Parathyroid adenoma (tissue), 2 donors: ENCODE measurements around the gene MAP3K7.

Source experiments
- H2AFZ ChIP-seq: fragments of 300-600 bp; sonication (generic); one replicate; pipeline ENCODE4 v1.7.0; 2017; ENCODE audit warnings: antibody characterized with exemption, mild to moderate bottlenecking
- H3K27ac ChIP-seq: fragments of 300-600 bp; sonication (generic); one replicate; pipeline ENCODE4 v1.7.0; 2017
- H3K27me3 ChIP-seq: fragments of 300-600 bp; sonication (generic); one replicate; pipeline ENCODE4 v1.7.0; 2017; ENCODE audit warnings: low read length; ENCODE audit not compliant: control insufficient read depth, insufficient read depth
- H3K36me3 ChIP-seq: fragments of 300-600 bp; sonication (generic); one replicate; pipeline ENCODE4 v1.7.0; 2017; ENCODE audit warnings: low read length; ENCODE audit not compliant: control insufficient read depth, insufficient read depth
- H3K4me1 ChIP-seq: fragments of 300-600 bp; sonication (generic); one replicate; pipeline ENCODE4 v1.7.0; 2017; ENCODE audit warnings: control low read depth
- H3K4me2 ChIP-seq: fragments of 300-600 bp; sonication (generic); one replicate; pipeline ENCODE4 v1.7.0; 2017; ENCODE audit warnings: low read length
- H3K4me3 ChIP-seq: fragments of 300-600 bp; sonication (generic); one replicate; pipeline ENCODE4 v1.7.0; 2017; ENCODE audit warnings: low read depth, low read length
- H3K79me2 ChIP-seq: fragments of 300-600 bp; sonication (generic); one replicate; pipeline ENCODE4 v1.7.0; 2017; ENCODE audit warnings: control low read depth
- H3K9ac ChIP-seq: fragments of 300-600 bp; sonication (generic); one replicate; pipeline ENCODE4 v1.7.0; 2017; ENCODE audit warnings: mild to moderate bottlenecking
- H3K9me3 ChIP-seq: fragments of 300-600 bp; sonication (generic); one replicate; pipeline ENCODE4 v1.7.0; 2017; ENCODE audit warnings: low read length; ENCODE audit not compliant: control insufficient read depth
- CTCF ChIP-seq: fragments of 300-600 bp; sonication (generic); IDR thresholded peaks from one replicate; pipeline ENCODE4 v1.7.0; 2017; ENCODE audit warnings: antibody characterized with exemption, mild to moderate bottlenecking
- donor health status: primary hyperparathyroidism.

The MAP3K7 gene

GRCh38 chr6:90525421-90525820, 61.5 kb downstream of the MAP3K7 start:
- Histone ChIP-seq H2AFZ (no peak overlapping the region), H3K4me2 (no peak overlapping the region), H3K4me1 (no peaks in the 10 kb centered on the region), H3K9me3 (no peaks in the 10 kb centered on the region), H3K79me2 (no peaks in the 10 kb centered on the region), H3K9ac (no peak overlapping the region), H3K36me3 (no peaks in the 10 kb centered on the region), H3K27ac (no peak overlapping the region), H3K4me3 (no peak overlapping the region), H3K27me3 (no peaks in the 10 kb centered on the region)
- no peak for TF ChIP-seq CTCF

GRCh38 chr6:90523779-90524310, 63.0 kb downstream of the MAP3K7 start:
- Histone ChIP-seq H3K27me3 (no peaks in the 10 kb centered on the region), H2AFZ (no peak overlapping the region), H3K27ac (no peak overlapping the region), H3K36me3 (no peaks in the 10 kb centered on the region), H3K4me2 (no peak overlapping the region), H3K4me1 (no peaks in the 10 kb centered on the region), H3K9ac (no peak overlapping the region), H3K9me3 (no peaks in the 10 kb centered on the region), H3K79me2 (no peaks in the 10 kb centered on the region), H3K4me3 (no peak overlapping the region)
- TF ChIP-seq CTCF, result no peak

- no peak for TF ChIP-seq CTCF
- no peak overlapping the region for H3K4me2 ChIP-seq
- no peaks in the 10 kb centered on the region for H3K9me3 ChIP-seq
- no peaks in the 10 kb centered on the region for H3K4me1 ChIP-seq
- H3K36me3 ChIP-seq, result no peaks in the 10 kb centered on the region
- H3K27me3 ChIP-seq, result no peaks in the 10 kb centered on the region
- no peaks in the 10 kb centered on the region for H3K79me2 ChIP-seq
- H2AFZ ChIP-seq, result no peak overlapping the region
- H3K27ac ChIP-seq, result no peak overlapping the region
- no peak overlapping the region for H3K9ac ChIP-seq
- no peak overlapping the region for H3K4me3 ChIP-seq
Measured at GRCh38 chr6:90521955-90522354, 64.9 kb downstream of the MAP3K7 start.

GRCh38 chr6:90516074-90516660, 70.7 kb downstream of the MAP3K7 start:
- Histone ChIP-seq H3K9me3 (no peaks in the 10 kb centered on the region), H3K4me3 (no peak overlapping the region), H3K4me2 (no peak overlapping the region), H3K27me3 (no peaks in the 10 kb centered on the region), H3K79me2 (no peaks in the 10 kb centered on the region), H3K27ac (no peak overlapping the region), H3K9ac (no peak overlapping the region), H3K36me3 (no peaks in the 10 kb centered on the region), H2AFZ (no peak overlapping the region), H3K4me1 (no peaks in the 10 kb centered on the region)
- TF ChIP-seq CTCF, result no peak

- Histone ChIP-seq H3K27ac (no peak overlapping the region), H2AFZ (no peak overlapping the region), H3K36me3 (no peaks in the 10 kb centered on the region), H3K4me3 (no peak overlapping the region), H3K79me2 (no peaks in the 10 kb centered on the region), H3K9me3 (no peaks in the 10 kb centered on the region), H3K27me3 (no peaks in the 10 kb centered on the region), H3K9ac (no peak overlapping the region), H3K4me1 (no peaks in the 10 kb centered on the region), H3K4me2 (no peak overlapping the region)
- TF ChIP-seq CTCF, result no peak
Measured at GRCh38 chr6:90514496-90514895, 72.4 kb downstream of the MAP3K7 start.
